ENCODE data around the gene DET1.

DNA sequence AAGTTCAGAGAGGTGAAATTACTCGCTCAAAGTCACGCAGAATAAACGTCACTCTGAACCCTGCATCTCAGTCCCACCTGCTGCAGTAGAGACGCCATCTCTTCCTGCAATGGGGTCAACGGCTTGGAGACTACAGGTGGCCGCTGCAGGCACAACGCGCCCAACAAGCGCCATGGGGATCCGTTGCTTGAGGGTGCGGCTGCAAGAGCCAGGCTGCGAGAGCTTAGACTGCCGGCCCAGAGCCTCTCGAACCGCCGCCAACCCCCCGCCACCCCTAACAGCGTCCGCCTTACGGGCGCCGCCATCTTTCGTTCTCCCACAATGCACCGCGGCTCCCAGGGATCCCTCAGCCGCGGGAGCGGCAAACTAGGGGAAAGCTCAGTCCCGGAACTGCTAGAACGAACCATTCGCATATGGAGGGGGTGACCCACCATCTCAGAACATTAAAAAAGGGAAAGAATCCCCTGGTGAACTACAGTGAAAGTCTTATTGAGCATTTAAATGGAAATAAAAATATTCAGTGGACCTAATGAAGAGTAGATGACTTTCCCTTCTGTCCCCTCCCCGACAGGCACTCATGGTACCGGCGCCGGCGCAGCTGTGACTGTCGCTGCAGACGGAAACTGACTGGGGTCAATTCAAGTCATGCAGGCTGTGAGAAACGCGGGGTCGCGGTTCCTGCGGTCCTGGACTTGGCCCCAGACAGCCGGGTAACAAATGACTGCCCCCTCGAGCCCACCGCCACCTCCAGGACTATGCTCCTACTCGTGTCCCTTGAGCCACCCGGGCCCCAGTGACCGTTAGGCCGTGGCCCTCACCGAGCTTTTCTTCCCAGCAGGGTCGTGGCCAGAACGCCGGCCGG, 79.2 kb downstream of the DET1 start, which contains the start of the genes MRPL46 and MRPS11:
- no peak for TF ChIP-seq POLR2A (IDR thresholded peaks at IDR 0.05)
- TF ChIP-seq, protein P1, sequence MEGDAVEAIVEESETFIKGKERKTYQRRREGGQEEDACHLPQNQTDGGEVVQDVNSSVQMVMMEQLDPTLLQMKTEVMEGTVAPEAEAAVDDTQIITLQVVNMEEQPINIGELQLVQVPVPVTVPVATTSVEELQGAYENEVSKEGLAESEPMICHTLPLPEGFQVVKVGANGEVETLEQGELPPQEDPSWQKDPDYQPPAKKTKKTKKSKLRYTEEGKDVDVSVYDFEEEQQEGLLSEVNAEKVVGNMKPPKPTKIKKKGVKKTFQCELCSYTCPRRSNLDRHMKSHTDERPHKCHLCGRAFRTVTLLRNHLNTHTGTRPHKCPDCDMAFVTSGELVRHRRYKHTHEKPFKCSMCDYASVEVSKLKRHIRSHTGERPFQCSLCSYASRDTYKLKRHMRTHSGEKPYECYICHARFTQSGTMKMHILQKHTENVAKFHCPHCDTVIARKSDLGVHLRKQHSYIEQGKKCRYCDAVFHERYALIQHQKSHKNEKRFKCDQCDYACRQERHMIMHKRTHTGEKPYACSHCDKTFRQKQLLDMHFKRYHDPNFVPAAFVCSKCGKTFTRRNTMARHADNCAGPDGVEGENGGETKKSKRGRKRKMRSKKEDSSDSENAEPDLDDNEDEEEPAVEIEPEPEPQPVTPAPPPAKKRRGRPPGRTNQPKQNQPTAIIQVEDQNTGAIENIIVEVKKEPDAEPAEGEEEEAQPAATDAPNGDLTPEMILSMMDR (IDR thresholded peaks at IDR 0.05): no peak

All from suprapubic skin (tissue), 3 donors.